H1 (cell line): Measurements from ENCODE around the gene RAB40B. TPM values are rescaled to one million over a fixed set of nuclear protein-coding genes. Genes with fewer than 3 reads are reported as not detected.

Source experiments
- CTCF ChIA-PET: fragments of 300-600 bp; sonication (Branson Sonifier 250); formaldehyde crosslinking; loops from one replicate; lab custom pipeline; 2021; ENCODE audit not compliant: partially characterized antibody; lab: Charles Lee
- POLR2A ChIA-PET: fragments of 300-600 bp; sonication (Branson Sonifier 250); formaldehyde crosslinking; loops from one replicate; lab custom pipeline; 2021; ENCODE audit warnings: inconsistent platforms; ENCODE audit not compliant: partially characterized antibody; lab: Charles Lee
- DNase-seq, 2 experiments: peaks; one replicate each; pipeline versions ENCODE4 v3.0.0 to v3.0.0-alpha.2; 2010 to 2022; ENCODE audit warnings: low spot score in 2 of 2, low read depth in 1 of 2, mixed read lengths in 1 of 2
- FAIRE-seq: peaks from 2 replicates; lab custom pipeline; 2011; peaks lifted over from hg19 to GRCh38; lab: Jason Lieb, UNC
- H2AFZ ChIP-seq: 2 replicates; pipeline ENCODE4 v1.8.1; 2012; ENCODE audit warnings: low read length, inconsistent platforms
- H2AK5ac ChIP-seq: 2 replicates; pipeline ENCODE4 v1.6.1; 2013; ENCODE audit warnings: low read depth, low read length
- H2BK120ac ChIP-seq: replicated peaks from 2 replicates; pipeline ENCODE3; 2013; ENCODE audit warnings: low read depth, low read length, inconsistent platforms
- H2BK12ac ChIP-seq: 2 replicates; pipeline ENCODE4 v1.6.1; 2013; ENCODE audit warnings: low read depth, low read length
- H2BK15ac ChIP-seq: 2 replicates; pipeline ENCODE4 v1.6.1; 2013; ENCODE audit warnings: low read length
- H2BK20ac ChIP-seq: 2 replicates; pipeline ENCODE4 v1.6.1; 2013; ENCODE audit warnings: low read length
- H2BK5ac ChIP-seq: 2 replicates; pipeline ENCODE4 v1.6.1; 2013; ENCODE audit warnings: low read depth, low read length
- H3K14ac ChIP-seq: 2 replicates; pipeline ENCODE4 v1.6.1; 2013; ENCODE audit warnings: inconsistent platforms; ENCODE audit not compliant: insufficient read length
- H3K18ac ChIP-seq: 2 replicates; pipeline ENCODE4 v1.6.1; 2013; ENCODE audit warnings: low read length; ENCODE audit errors: extremely low read depth
- H3K23ac ChIP-seq: 2 replicates; pipeline ENCODE4 v1.6.1; 2013; ENCODE audit warnings: inconsistent platforms; ENCODE audit not compliant: insufficient read length
- H3K23me2 ChIP-seq: 2 replicates; pipeline ENCODE4 v1.6.1; 2013; ENCODE audit warnings: low read depth, low read length
- H3K27ac ChIP-seq: 2 replicates; pipeline ENCODE4 v1.6.1; 2011; ENCODE audit warnings: low read depth, low read length, inconsistent platforms
- H3K27me3 ChIP-seq, 4 experiments: replicated peaks in 1 of 4; 1 replicate in 1 of 4; 2 replicates in 3 of 4; pipeline versions ENCODE4 v1.6.1 to v1.8.1; 2011 to 2013; ENCODE audit warnings: low read length in 3 of 4, mild to moderate bottlenecking in 3 of 4, inconsistent platforms in 2 of 4, mixed read lengths in 2 of 4, moderate library complexity in 1 of 4; ENCODE audit not compliant: control insufficient read depth in 3 of 4, insufficient read depth in 3 of 4; ENCODE audit errors: extremely low read depth in 1 of 4
- H3K36me3 ChIP-seq, 4 experiments: 2 replicates each; pipeline versions ENCODE4 v1.6.1 to v1.8.1; 2011 to 2013; ENCODE audit warnings: mild to moderate bottlenecking in 4 of 4, low read length in 3 of 4, moderate library complexity in 2 of 4, control low read depth in 1 of 4, inconsistent platforms in 1 of 4; ENCODE audit not compliant: insufficient read depth in 4 of 4, control insufficient read depth in 2 of 4
- H3K4ac ChIP-seq: replicated peaks from 2 replicates; pipeline ENCODE3; 2013; ENCODE audit warnings: low read length, low read depth, mixed read lengths, inconsistent platforms; ENCODE audit not compliant: insufficient read length
- H3K4me1 ChIP-seq, 4 experiments: replicated peaks in 1 of 4; 1 replicate in 1 of 4; 2 replicates in 3 of 4; pipeline versions ENCODE4 v1.6.1 to v1.8.1; 2011 to 2013; ENCODE audit warnings: low read length in 3 of 4, inconsistent platforms in 2 of 4, mixed read lengths in 1 of 4; ENCODE audit not compliant: insufficient read depth in 4 of 4, control insufficient read depth in 3 of 4
- H3K4me2 ChIP-seq, 2 experiments: 2 replicates each; pipeline versions ENCODE4 v1.6.1 to v1.8.1; 2011 to 2013; ENCODE audit warnings: low read depth in 2 of 2, low read length in 2 of 2, control low read depth in 1 of 2, inconsistent platforms in 1 of 2, mild to moderate bottlenecking in 1 of 2; ENCODE audit not compliant: insufficient read depth in 1 of 2
- H3K4me3 ChIP-seq, 4 experiments: fragments of 200-600, 300-600 bp in 1 of 4; sonication (generic), shearing (Covaris generic), sonication (Bioruptor Twin) in 1 of 4; 2 replicates each; pipeline versions ENCODE4 v1.5.1 to v1.8.1; 2011 to 2016; ENCODE audit warnings: low read length in 4 of 4, low read depth in 3 of 4, control low read depth in 2 of 4, inconsistent platforms in 2 of 4, mild to moderate bottlenecking in 2 of 4, mixed read lengths in 1 of 4, moderate library complexity in 1 of 4; ENCODE audit not compliant: insufficient read depth in 2 of 4; ENCODE audit errors: extremely low read depth in 1 of 4
- H3K56ac ChIP-seq: replicated peaks from 2 replicates; pipeline ENCODE3; 2013; ENCODE audit warnings: low read depth, mild to moderate bottlenecking, mixed read lengths, low read length, inconsistent platforms; ENCODE audit not compliant: insufficient read length
- H3K79me1 ChIP-seq: 2 replicates; pipeline ENCODE4 v1.6.1; 2013; ENCODE audit warnings: low read depth, low read length, control low read depth
- H3K79me2 ChIP-seq, 2 experiments: 2 replicates each; pipeline versions ENCODE4 v1.6.1 to v1.8.1; 2012 to 2013; ENCODE audit warnings: low read length in 2 of 2, mild to moderate bottlenecking in 2 of 2, inconsistent platforms in 1 of 2; ENCODE audit not compliant: insufficient read depth in 2 of 2, control insufficient read depth in 1 of 2
- H3K9ac ChIP-seq, 4 experiments: replicated peaks in 1 of 4; 1 replicate in 1 of 4; 2 replicates in 3 of 4; pipeline versions ENCODE4 v1.6.1 to v1.8.1; 2011 to 2013; ENCODE audit warnings: low read depth in 3 of 4, low read length in 3 of 4, control low read depth in 2 of 4, mild to moderate bottlenecking in 2 of 4, moderate library complexity in 2 of 4, inconsistent platforms in 1 of 4; ENCODE audit errors: extremely low read depth in 1 of 4
- H3K9me3 ChIP-seq, 2 experiments: 2 replicates each; pipeline versions ENCODE4 v1.6.1 to v1.8.1; 2012 to 2013; ENCODE audit warnings: mild to moderate bottlenecking in 2 of 2, moderate library complexity in 2 of 2, control low read depth in 1 of 2, inconsistent platforms in 1 of 2, low read depth in 1 of 2, low read length in 1 of 2, mixed read lengths in 1 of 2; ENCODE audit not compliant: insufficient read depth in 2 of 2
- H4K20me1 ChIP-seq, 2 experiments: replicated peaks in 1 of 2; 2 replicates each; pipeline versions ENCODE3 to v1.8.1; 2011 to 2013; ENCODE audit warnings: inconsistent platforms in 2 of 2, low read length in 2 of 2, mild to moderate bottlenecking in 1 of 2; ENCODE audit not compliant: insufficient read depth in 2 of 2, control insufficient read depth in 1 of 2
- H4K5ac ChIP-seq: 2 replicates; pipeline ENCODE4 v1.6.1; 2013; ENCODE audit warnings: low read length, low read depth, mixed read lengths, inconsistent platforms; ENCODE audit not compliant: insufficient read length
- H4K8ac ChIP-seq: 2 replicates; pipeline ENCODE4 v1.8.0; 2013; ENCODE audit warnings: mild to moderate bottlenecking, moderate library complexity, low read length, inconsistent platforms; ENCODE audit not compliant: insufficient read depth; ENCODE audit errors: extremely low read depth
- H4K91ac ChIP-seq: replicated peaks from 2 replicates; pipeline ENCODE3; 2013; ENCODE audit warnings: low read length, mixed read lengths, inconsistent platforms; ENCODE audit not compliant: insufficient read length
- CEBPB ChIP-seq: IDR thresholded peaks from 2 replicates; pipeline ENCODE4 v1.6.1; 2012; ENCODE audit warnings: low read depth, low read length
- NANOG ChIP-seq: IDR thresholded peaks from 2 replicates; pipeline ENCODE4 v1.6.1; 2011; ENCODE audit warnings: low read length, low read depth, mild to moderate bottlenecking, inconsistent platforms; ENCODE audit not compliant: insufficient read depth, poor library complexity, severe bottlenecking
- SP1 ChIP-seq: IDR thresholded peaks from 2 replicates; pipeline ENCODE4 v1.6.1; 2011; ENCODE audit warnings: low read depth, low read length
- TAF1 ChIP-seq: IDR thresholded peaks from 2 replicates; pipeline ENCODE4 v1.6.1; 2011; ENCODE audit warnings: mild to moderate bottlenecking, low read depth, low read length
- WGBS, 2 experiments: shearing (Covaris generic) in 1 of 2; methylation state at CpG; one replicate each; pipeline versions ENCODE4 v1.1.6 to v1.1.7; 2013 to 2015; ENCODE audit warnings: low lambda C conversion rate in 2 of 2, mixed read lengths in 2 of 2, inconsistent platforms in 1 of 2, low coverage in 1 of 2, missing lambda C conversion rate in 1 of 2; ENCODE audit not compliant: insufficient replicate concordance in 2 of 2, insufficient coverage in 1 of 2, insufficient read length in 1 of 2; ENCODE audit errors: extremely low coverage in 1 of 2, missing lambda C conversion rate in 1 of 2; 5-methylcytosine and 5-hydroxymethylcytosine counted together
- polyA plus RNA-seq, 7 experiments: library from polyadenylated mRNA; depleted of rRNA in 3 of 7; stranded (reverse) in 5 of 7; unstranded in 2 of 7; fragments of >200 nt in 5 of 7; fragments of 200-250 nt in 2 of 7; gene quantifications; 1 replicate in 5 of 7; 2 replicates in 1 of 7; 4 replicates in 1 of 7; pipeline versions ENCODE4 v1.2.1 to v1.2.3, GENCODE V29; 2011 to 2013; ENCODE audit warnings: missing spikeins in 2 of 7, mixed read lengths in 2 of 7
- total RNA-seq: library from RNA; stranded (reverse); fragmentation: NEBNext Ultra II Directional; extraction: Animal tissue kit (Norgen Biotek cat#: 25700); gene quantifications from 2 replicates; pipeline ENCODE4 v1.2.1, GENCODE V29; 2021

RAB40B gene
- total and polyA plus RNA-seq, 2 of the 8 experiments (the other 6 are each of a cell fraction or from before 2014, with no cell fraction given) = 3.1 to 4.6 TPM

GRCh38 chr17:82642022-82642421 is 56.5 kb downstream of the RAB40B start:
- Histone ChIP-seq H3K4me3 (no peak overlapping the region), H2AFZ (no peak overlapping the region), H3K4me2 (no peak overlapping the region), H2BK5ac (no peak overlapping the region), H3K4me1 (peaks cover 0 to 5% (median 3%) of the 10 kb centered on the region in 4 experiments; a peak in 3 of 7 replicates), H3K9me3 (no peaks in the 10 kb centered on the region), H3K79me2 (peaks cover 27 to 88% of the 10 kb centered on the region in 2 experiments), H2BK120ac (no peak overlapping the region), H4K5ac (no peak overlapping the region), H3K23ac (no peak overlapping the region), H2AK5ac (no peak overlapping the region), H4K8ac (no peak overlapping the region), H3K36me3 (peaks cover 15 to 39% (median 21%) of the 10 kb centered on the region in 4 experiments; a peak in 7 of 8 replicates), H3K14ac (no peak overlapping the region), H3K56ac (no peak overlapping the region), H2BK12ac (no peak overlapping the region), H4K20me1 (peaks cover 22 to 28% of the 10 kb centered on the region in 2 experiments), H3K79me1 (peaks cover 5% of the 10 kb centered on the region), H2BK15ac (no peak overlapping the region), H3K27me3 (no peaks in the 10 kb centered on the region), H3K27ac (no peak overlapping the region)
- ChIA-PET CTCF (interaction anchor here (0.6 kb wide), 1 partner anchor 1132 kb away, joined by 3 read pairs; no protein-coding TSS in a partner anchor), POLR2A (interaction anchor here (0.6 to 1.4 kb wide), 5 partner anchors 10 to 1456 kb away, joined by 3 read pairs; no protein-coding TSS in a partner anchor)
- DNase-seq (no peak), FAIRE-seq (no peak)
- 94% methylated on average over 14 of the region's 14 CpGs; no CpG with 5 or more reads in 1 of the 2 experiments for WGBS, 2 experiments
- TF ChIP-seq CEBPB = no peak
- no peak for TF ChIP-seq TAF1
- no peak for TF ChIP-seq NANOG
- no peak for TF ChIP-seq SP1
- TF ChIP-seq, all 59 proteins: peak for 0
- no peak overlapping the region for H2BK20ac ChIP-seq
- H3K4ac ChIP-seq = no peak overlapping the region
- no peak overlapping the region for H3K18ac ChIP-seq
- H4K91ac ChIP-seq = no peak overlapping the region
- no peak overlapping the region for H3K9ac ChIP-seq
- no peaks in the 10 kb centered on the region; the same call in 1 of the 2 replicates for H3K23me2 ChIP-seq
